ACHN (cell line): ENCODE results near the gene SNX1.
A peak's percentile ranks its signal among the peaks of the same experiment; 100 is the strongest.

ENCODE experiments used
- DNase-seq: peaks from one replicate; pipeline ENCODE4 v3.0.0-alpha.2; 2015
- in situ Hi-C: cut with HindIII; loops from 2 replicates; pipeline ENCODE4 v1.10.0; 2017; ENCODE audit warnings: low sequenced_read_pairs, low pct_ligation_motif_present, low pct_unique_long_range_greater_than_20kb

The SNX1 gene

GRCh38 chr15:64153480-64154367 lies 57.9 kb downstream of the SNX1 start:
- DNase-seq = peak; percentile 78
- in situ Hi-C loops = no loop called here

- in situ Hi-C loops = no loop called here
- DNase-seq = no peak
Measured at GRCh38 chr15:64155802-64156651, 60.2 kb downstream of the SNX1 start.

DNA sequence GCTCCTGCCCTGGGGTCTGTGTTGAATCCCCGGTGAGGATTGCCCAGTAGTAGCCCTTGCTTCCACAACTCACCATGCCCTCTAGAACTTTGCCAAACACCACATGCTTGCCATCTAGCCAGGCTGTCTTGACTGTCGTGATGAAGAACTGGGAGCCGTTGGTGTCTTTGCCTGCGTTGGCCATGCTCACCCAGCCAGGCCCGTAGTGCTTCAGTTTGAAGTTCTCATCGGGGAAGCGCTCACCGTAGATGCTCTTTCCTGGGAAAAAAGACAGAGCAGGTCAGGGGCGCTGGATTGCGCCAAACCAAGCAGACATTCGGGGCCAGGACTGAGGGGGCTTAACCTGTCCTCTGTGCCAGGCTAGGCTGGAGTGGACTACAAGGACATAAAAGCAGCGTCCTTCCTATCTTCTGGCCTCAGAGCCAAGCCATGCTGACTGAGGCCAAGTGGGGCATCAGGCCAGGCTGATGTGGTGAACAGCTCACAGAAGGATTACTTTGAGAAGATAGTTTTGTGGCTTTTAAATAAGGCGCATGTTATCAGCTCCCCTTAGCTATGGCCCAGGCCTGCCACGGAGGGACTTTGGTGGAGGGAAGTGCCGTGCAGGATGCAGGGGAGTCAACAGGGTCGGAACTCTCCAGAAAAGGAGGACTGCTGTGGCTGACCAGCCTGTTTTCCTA lies 61.0 kb downstream of the SNX1 start:
- no peak for DNase-seq
- in situ Hi-C loops = no loop called here

DNA sequence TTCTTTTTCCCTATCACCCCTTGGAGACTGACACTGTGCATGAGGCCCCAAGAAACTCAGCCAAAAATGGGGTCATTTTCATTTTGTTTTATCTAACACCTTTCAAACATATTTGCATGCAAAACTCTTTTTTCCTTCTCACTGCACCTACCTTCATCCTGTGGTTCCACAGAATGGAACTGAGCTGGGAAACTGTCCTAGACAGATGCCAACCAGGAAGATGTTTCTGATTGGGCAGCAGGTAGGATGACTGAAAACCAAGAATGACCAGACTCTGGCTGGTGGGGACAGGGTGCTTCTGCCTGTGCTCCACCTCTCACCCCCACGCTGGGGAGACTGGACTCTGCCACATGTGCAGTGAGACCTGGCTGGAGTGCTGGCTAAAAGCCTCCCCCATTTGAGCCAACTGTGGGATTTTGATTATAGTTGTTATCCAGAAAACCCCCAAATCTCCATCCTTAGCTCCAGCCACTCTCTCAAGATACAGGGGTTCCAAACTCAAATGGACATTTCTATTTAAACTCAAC lies 61.9 kb downstream of the SNX1 start:
- in situ Hi-C loops = no loop called here
- no peak for DNase-seq

- in situ Hi-C loops = no loop called here
- no peak for DNase-seq
Measured at GRCh38 chr15:64158363-64159134, 62.8 kb downstream of the SNX1 start.

DNA sequence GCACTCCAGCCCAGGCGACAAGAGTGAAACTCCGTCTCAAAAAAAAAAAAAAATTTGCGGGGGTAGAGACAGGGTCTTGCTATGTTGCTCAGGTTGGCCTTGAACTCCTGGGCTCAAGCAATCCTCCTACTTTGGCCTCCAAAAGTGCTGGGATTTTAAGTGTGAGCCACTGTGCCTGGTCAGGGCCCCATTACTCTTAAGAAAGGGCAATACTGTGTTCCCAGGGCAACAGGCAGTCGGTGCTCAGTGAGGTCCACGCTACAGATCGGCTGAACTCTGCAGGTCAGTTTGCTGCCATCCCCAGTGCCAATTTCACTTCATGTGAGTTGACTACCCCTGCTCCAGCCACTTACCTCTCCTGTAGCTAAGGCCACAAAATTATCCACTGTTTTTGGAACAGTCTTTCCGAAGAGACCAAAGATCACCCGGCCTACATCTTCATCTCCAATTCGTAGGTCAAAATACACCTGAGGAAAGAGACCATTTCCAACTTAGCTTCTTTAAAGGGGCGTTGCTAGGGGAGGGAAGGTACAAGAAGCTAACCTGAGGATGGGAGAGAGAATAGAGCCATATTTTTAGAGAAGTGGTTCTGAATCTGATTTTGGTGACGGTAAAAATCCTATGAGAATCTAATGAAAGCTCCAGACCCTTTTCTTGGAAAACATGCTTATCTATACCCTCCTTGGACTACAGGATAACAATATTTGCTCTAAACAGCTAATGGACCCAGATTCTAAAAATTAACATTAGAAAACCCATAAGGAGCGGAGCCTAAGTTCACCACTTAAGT lies 66.1 kb downstream of the SNX1 start:
- no peak for DNase-seq
- in situ Hi-C loops = no loop called here

DNA sequence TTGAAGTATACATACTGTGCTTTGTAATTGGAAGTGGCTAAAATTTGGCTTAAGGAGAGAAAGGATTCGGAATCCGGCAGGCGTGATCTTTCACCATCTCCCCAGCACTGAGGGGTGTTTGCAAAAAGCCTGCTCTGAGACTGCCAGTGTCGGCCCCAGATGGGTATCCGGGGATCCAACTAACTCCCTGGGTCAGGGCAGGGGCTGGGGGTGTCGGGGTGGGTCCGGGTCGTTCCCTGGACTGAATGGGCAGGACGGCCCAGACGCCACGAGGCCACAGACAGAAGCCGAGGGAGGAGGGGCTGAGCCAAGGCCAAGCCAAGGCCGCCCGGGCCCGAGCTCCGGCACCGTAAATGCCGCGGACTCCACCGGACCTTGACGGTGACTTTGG lies 66.7 kb downstream of the SNX1 start:
- in situ Hi-C loops = no loop called here
- DNase-seq = no peak

GRCh38 chr15:64162869-64163658 lies 67.3 kb downstream of the SNX1 start, which contains the start of gene PPIB:
PPIB (minus strand) TSS chr15:64163022; CDS start chr15:64162986, 36 bp downstream.
- in situ Hi-C loops = no loop called here
- peak; percentile 93 for DNase-seq

- in situ Hi-C loops = no loop called here
- DNase-seq = no peak
Measured at GRCh38 chr15:64163659-64164362, 68.0 kb downstream of the SNX1 start.

- no peak for DNase-seq
- in situ Hi-C loops = no loop called here
Measured at GRCh38 chr15:64164436-64164835, 68.7 kb downstream of the SNX1 start.

DNA sequence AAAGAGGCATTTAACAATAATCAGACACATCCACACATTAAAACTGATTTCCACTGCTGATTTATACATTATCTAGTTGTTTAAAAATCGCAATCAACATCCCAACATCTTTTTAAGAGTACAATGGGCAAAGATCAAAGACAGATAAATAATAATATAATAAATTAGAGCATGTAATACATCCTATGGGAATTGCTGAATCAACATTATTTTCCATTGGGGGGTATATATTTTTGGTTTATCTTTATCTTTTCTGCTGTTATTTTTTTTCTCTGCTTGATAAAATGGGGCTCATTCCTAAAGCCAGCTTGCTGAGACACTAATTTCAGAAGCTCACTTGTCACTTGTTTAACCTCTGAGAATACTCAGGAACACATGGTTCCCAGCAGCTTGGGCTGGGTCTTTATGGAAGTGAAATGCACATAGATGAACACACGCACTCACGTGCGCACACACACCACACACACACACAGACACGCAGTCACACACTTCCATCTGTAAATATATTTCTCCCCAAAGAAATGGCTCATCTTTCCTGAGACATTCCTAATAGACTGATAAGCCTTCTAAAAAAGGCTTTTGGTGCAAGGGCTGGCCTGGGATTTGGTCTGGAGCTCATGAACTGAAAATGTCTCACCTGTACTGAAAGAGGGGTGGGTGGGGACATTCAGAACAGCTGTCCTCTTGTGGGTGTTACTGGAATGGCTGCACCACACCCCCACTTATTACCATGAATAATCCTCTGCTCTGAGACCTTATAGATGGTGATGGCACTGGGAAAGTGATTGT lies 70.5 kb downstream of the SNX1 start:
- in situ Hi-C loops = no loop called here

GRCh38 chr15:64180235-64180824 lies 84.5 kb downstream of the SNX1 start:
- no peak for DNase-seq
- in situ Hi-C loops = no loop called here

More for the DNA sequence above, 70.5 kb downstream of the SNX1 start:
- no peak for DNase-seq

- in situ Hi-C loops = no loop called here
- no peak for DNase-seq
Measured at GRCh38 chr15:64182859-64183370, 87.1 kb downstream of the SNX1 start.

DNA sequence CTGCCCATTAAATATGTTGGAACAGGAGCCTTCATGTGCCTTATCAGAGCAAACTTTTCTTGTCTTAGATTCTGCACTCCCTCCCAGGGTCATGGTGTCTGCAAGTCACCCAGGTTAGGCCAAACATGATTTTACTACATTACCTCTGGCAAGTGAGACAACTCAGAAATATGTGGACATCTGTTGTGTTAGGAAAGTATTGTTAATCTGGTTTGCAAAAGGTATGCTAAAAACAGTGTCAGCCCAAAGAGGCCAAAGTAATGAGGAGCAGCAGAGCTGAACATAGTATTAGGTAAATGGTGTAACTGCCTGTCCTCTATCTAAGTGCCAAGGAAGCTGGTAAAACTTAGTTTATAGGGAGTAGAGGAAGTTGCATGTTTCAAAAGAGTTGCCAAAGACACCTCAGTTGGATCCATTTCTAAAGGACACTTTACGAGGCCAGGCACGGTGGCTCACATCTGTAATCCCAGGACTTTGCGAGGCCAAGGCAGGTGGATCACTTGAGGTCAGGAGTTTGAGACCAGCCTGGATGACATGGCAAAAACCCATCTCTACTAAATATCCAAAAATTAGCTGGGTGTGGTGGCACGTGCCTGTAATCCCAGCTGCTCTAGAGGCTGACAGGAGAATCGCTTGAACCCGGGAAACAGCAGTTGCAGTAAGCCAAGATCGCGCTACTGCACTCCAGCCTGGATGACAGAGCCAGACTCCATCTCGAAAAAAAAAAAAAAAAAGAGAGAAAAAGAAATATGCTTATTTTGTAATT lies 89.5 kb downstream of the SNX1 start:
- no peak for DNase-seq
- in situ Hi-C loops = no loop called here
